ENCODE results near the gene CDIPT.

DNA sequence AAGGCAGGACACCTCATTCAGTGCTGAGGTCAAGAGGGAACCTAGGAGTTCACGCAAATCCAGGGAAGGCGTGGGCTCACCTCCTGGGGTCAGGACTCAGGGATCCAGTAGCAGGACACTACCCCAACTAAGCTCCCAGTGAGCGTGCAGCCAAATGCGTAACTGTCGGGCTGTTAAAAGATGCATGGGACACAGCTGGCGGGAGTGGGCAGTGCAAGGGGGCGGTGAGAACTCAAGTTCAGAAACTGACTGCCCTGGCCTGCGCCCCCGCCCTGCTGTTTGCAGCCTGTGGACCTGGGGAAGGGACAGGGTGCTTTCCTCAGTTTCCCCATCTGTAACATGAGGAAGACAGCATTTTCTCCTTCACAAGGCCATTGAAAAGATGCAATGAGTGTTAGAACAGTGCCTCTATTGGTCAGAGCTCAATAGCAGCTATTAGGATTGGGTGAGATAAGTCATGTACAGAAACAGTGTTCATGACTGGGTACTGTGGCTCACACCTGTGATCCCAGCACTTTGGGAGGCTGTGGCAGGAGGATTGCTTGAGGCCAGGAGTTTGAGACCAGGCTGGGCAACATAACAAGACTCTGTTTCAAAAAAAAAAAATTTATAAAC is 20.2 kb downstream of the CDIPT start:
- TF ChIP-seq, protein P1, sequence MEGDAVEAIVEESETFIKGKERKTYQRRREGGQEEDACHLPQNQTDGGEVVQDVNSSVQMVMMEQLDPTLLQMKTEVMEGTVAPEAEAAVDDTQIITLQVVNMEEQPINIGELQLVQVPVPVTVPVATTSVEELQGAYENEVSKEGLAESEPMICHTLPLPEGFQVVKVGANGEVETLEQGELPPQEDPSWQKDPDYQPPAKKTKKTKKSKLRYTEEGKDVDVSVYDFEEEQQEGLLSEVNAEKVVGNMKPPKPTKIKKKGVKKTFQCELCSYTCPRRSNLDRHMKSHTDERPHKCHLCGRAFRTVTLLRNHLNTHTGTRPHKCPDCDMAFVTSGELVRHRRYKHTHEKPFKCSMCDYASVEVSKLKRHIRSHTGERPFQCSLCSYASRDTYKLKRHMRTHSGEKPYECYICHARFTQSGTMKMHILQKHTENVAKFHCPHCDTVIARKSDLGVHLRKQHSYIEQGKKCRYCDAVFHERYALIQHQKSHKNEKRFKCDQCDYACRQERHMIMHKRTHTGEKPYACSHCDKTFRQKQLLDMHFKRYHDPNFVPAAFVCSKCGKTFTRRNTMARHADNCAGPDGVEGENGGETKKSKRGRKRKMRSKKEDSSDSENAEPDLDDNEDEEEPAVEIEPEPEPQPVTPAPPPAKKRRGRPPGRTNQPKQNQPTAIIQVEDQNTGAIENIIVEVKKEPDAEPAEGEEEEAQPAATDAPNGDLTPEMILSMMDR (IDR thresholded peaks at IDR 0.05; ENCODE audit: poor library complexity, severe bottlenecking): no peak
- TF ChIP-seq, protein P2, sequence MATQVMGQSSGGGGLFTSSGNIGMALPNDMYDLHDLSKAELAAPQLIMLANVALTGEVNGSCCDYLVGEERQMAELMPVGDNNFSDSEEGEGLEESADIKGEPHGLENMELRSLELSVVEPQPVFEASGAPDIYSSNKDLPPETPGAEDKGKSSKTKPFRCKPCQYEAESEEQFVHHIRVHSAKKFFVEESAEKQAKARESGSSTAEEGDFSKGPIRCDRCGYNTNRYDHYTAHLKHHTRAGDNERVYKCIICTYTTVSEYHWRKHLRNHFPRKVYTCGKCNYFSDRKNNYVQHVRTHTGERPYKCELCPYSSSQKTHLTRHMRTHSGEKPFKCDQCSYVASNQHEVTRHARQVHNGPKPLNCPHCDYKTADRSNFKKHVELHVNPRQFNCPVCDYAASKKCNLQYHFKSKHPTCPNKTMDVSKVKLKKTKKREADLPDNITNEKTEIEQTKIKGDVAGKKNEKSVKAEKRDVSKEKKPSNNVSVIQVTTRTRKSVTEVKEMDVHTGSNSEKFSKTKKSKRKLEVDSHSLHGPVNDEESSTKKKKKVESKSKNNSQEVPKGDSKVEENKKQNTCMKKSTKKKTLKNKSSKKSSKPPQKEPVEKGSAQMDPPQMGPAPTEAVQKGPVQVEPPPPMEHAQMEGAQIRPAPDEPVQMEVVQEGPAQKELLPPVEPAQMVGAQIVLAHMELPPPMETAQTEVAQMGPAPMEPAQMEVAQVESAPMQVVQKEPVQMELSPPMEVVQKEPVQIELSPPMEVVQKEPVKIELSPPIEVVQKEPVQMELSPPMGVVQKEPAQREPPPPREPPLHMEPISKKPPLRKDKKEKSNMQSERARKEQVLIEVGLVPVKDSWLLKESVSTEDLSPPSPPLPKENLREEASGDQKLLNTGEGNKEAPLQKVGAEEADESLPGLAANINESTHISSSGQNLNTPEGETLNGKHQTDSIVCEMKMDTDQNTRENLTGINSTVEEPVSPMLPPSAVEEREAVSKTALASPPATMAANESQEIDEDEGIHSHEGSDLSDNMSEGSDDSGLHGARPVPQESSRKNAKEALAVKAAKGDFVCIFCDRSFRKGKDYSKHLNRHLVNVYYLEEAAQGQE (IDR thresholded peaks at IDR 0.05; ENCODE audit: borderline replicate concordance): no peak
- TF ChIP-seq POLR2AphosphoS5 (IDR thresholded peaks at IDR 0.05): no peak
- TF ChIP-seq TAF1 (IDR thresholded peaks at IDR 0.05; ENCODE audit: low read depth): no peak
- no peak for TF ChIP-seq MXI1 (conservative IDR thresholded peaks at IDR 0.05; ENCODE audit: poor library complexity, severe bottlenecking)
- TF ChIP-seq SMC3 (conservative IDR thresholded peaks at IDR 0.05; ENCODE audit: poor library complexity): no peak
- TF ChIP-seq EP300 (conservative IDR thresholded peaks at IDR 0.05; ENCODE audit: poor library complexity, severe bottlenecking): no peak
- no peak for TF ChIP-seq EZH2 (IDR thresholded peaks at IDR 0.05; ENCODE audit: borderline replicate concordance, insufficient read depth, low read length, poor library complexity, severe bottlenecking)
- no peak for TF ChIP-seq RAD21 (conservative IDR thresholded peaks at IDR 0.05)
